Activated gamma-delta T cell treated with anti-CD3 and anti-CD28 coated beads, Interleukin-2, amount 50 U/mL, for 16 hours (primary cell): ENCODE measurements around the gene GPC1.

Experiments used
- DNase-seq: peaks from one replicate; pipeline ENCODE4 v3.0.0-alpha.2; 2020; ENCODE audit warnings: low read depth

GPC1 gene

GRCh38 chr2:240412975-240413812 is 22.3 kb upstream of the GPC1 start:
- no peak for DNase-seq

GRCh38 chr2:240413813-240414429 is 21.5 kb upstream of the GPC1 start:
- DNase-seq: no peak

DNA sequence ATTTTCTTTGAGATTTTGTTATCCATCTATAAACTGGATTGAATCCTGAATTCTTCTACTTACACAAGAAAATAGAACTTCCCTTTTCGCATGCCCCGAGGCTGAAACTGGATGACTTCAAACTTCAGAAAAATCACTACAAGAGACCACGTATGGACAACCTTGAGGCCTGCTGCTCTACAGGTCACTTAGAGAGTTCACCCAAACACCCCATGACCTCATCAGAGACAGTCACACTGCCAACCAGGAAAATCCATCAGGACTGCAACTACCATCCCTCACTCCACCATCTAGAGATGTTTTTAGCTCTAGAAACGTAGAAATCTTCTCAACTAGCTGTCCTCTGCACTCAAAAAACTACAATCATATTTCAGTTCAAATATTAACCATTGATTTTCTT is 18.6 kb upstream of the GPC1 start:
- DNase-seq: no peak

GRCh38 chr2:240418311-240418710 is 17.2 kb upstream of the GPC1 start:
- DNase-seq: no peak

DNA sequence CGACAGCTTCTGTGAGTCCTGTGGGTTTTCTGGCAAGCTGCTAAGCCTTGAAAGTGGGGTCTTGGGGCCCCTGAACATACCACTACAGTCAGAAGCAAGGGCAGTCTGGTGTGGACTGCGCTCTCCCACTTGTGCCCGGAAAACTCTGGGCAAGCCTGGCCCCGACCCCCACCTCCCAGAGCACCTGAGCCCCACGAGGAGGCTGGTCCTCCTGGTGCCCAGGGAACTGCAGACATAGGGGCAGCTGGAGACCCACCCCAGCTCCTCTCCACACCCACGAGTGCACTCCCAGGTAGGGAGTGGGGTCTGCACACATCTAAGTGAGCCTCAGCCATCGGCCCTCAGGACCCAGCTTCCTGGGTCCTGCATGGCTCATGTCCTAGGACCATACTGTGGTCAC is 16.2 kb upstream of the GPC1 start:
- no peak for DNase-seq

DNA sequence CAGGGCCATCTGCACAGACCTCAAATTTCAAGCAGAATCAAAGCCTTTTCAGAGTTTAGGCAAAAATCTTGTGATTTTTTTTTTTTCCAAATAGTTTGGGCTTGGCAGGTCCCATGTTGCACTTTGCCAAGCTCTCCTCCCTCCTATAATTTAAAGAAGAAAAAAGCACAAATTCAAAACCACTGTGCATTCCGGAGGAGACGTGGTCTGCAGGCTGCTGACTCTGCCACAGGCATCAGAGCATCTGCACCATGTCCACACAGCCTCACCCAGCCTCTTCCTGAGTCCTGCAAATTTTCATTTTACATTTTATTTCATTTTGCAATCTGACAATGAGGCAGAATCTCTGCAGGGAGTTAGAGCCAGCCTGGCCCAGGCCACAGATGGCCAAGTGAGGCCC is 15.7 kb upstream of the GPC1 start:
- no peak for DNase-seq

- no peak for DNase-seq
These were observed 15.0 kb upstream of the GPC1 start for GRCh38 chr2:240420206-240421104.

DNA sequence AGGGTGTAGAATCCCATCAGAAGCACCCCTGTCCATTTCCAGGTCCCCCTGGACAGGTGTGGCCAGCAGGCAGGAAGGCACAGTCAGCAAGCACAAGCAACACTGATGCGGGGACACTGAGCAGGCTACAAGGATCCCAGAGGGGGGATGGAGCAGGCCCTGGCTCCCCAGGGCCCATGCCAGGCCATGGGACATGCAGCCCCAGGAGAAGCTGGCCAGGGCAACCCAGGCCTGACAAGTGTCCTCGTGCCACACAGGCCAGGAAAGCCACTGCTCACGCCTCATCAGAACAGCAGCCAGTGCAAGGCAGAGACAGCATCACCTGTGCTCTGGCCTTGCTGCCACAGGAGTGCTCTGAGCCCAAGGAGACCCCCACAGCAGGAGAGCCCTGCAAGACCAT is 14.1 kb upstream of the GPC1 start:
- DNase-seq: no peak

DNA sequence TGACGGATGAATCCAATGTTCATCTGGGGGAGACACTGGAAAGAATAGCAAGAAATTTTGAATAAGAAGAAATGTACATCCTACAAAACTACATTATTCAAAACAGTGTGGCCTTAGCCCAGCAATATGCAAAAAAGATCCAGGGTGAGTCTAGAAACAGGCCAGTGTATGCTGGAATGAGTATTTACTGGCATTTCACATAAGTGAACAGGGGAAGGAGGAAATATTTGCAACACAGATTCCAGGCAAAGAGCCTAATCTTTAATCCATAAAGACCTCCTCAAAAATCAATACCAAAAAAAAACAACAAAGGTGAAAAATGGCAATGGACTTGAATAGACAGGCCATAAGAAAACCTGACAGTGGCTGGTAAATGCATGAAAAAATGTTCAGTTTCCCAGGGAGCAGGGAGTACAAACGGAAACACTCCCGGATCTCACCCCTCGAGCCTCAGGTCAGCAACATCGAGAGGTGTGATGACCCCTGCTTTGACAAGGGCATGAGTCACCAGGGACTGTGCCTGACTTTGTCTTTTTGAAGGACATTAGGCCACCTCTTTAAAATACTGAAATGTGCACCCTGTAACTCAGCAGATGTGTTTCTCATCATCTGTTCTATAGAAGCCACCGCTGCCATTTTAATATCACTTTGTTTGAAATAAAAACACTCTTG is 12.7 kb upstream of the GPC1 start:
- no peak for DNase-seq

GRCh38 chr2:240423788-240424191 is 11.7 kb upstream of the GPC1 start:
- DNase-seq: no peak

- DNase-seq: no peak
These were observed 10.9 kb upstream of the GPC1 start for GRCh38 chr2:240424341-240425235.

DNA sequence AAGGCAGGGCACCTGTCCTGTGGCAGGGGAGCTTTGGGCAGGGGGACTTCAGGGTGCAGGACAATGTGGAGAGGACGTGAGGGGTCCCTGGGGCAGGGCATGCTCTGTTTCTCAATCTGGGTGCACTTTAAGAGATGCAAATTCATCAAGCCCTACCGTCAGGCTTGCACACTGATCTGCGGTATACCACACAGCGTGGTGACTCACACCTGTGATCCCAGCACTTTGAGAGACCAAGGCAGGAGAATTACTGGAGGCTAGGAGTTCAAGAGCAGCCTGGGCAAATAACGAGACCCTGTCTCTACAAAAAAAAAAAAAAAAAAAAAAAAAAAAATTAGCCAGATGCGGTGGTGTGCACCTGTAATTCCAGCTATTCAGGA is 10.2 kb upstream of the GPC1 start:
- no peak for DNase-seq

DNA sequence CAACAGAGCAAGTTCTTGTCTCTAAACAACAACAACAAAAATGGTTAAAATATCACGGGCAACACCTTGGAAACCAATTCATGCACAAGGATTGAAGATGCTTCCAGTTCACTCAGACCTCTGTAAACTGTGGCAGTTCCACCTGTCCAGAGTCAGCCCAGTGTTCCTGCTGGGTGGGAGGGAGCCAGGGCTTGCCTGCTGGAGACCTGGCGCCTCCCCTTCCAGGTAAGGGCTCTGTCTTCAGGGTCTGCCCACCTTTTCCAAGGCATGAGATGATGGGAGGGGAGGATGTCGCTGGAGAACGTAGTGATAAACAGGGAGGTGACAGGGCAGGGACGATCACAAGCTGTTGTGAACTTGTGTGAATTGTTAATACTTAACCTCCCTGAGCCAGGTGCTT is 9.8 kb upstream of the GPC1 start:
- DNase-seq: no peak

GRCh38 chr2:240426845-240427721 is 8.4 kb upstream of the GPC1 start:
- DNase-seq: no peak

- DNase-seq: no peak
These were observed 7.7 kb upstream of the GPC1 start for GRCh38 chr2:240427729-240428128.

GRCh38 chr2:240428245-240428644 is 7.2 kb upstream of the GPC1 start:
- DNase-seq: no peak

DNA sequence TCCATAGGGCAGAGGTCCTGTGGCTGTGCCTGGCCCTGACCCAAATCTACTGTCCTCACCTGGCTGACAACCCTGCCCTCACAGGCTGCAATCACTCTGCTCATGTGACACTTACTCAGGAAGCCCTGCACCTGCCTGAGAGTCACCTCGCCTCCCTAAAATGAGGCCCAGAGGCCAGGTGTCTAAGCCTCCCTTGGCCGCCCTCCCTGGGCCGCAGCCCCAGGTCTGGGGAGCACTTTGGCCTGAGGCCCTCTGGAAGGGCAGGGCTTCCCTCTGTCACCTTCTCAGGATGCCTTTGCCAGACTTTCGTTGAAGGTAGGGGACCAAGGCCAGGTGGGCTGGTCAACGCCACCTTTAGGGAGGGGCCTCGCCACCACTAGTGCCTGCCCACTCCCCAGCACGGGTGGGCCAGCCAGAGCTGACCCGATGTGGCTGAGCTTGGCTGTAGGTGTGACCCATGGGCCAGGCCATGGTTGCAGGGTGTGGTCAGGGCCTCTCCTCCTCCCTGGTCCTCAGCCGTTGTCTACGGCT is 6.1 kb upstream of the GPC1 start:
- no peak for DNase-seq

GRCh38 chr2:240429872-240430491 is 5.5 kb upstream of the GPC1 start:
- no peak for DNase-seq

DNA sequence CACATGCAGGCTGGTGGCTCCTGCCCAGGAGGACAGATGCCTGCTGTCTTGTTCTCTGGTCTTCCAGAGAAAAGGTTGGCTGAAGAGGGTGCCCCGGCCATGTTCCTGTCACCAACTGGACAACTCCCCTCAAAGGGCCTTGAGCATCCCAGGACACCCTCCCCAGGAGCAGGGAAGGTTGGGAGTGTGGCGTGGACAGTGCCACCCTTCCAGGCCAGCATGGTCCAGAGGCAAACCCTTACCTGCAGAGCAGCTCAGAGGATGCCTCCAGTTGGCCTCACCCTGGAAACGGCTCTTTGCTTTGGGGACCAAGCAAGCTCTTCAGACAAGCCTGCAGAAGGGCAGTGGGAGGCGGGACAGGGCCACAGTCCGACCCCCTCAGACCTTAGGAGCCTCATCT is 4.9 kb upstream of the GPC1 start:
- no peak for DNase-seq

DNA sequence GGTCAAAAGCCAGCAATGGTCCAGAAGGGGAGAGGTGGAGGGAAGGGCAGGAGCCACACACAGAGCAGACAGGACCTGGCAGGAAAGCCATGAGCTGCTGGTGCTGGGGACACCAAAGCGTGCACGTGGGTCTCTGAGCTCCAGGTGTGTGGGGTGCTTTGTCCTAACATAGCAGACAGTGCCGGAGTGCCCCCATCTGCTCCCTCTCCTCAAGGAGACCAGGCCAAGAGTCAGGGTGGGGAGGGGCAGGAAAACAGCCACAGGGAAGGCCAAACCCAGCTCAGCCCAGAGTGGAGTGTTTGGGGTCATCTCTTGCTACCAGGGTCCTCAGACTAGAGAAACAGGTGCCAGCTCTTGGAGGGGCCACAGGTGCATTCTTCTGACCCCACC is 4.2 kb upstream of the GPC1 start:
- no peak for DNase-seq
